Parathyroid adenoma (tissue), 2 donors: ENCODE data around the gene CLIP2.
"Not testable (repeated sequence)": the region's sequence is repeated elsewhere in the genome, so short reads cannot be mapped to it uniquely, and the experiment has no call there.

Experiments
- H2AFZ ChIP-seq: fragments of 300-600 bp; sonication (generic); one replicate; pipeline ENCODE4 v1.7.0; 2017; ENCODE audit warnings: antibody characterized with exemption, mild to moderate bottlenecking
- H3K27ac ChIP-seq: fragments of 300-600 bp; sonication (generic); one replicate; pipeline ENCODE4 v1.7.0; 2017
- H3K27me3 ChIP-seq: fragments of 300-600 bp; sonication (generic); one replicate; pipeline ENCODE4 v1.7.0; 2017; ENCODE audit warnings: low read length; ENCODE audit not compliant: control insufficient read depth, insufficient read depth
- H3K36me3 ChIP-seq: fragments of 300-600 bp; sonication (generic); one replicate; pipeline ENCODE4 v1.7.0; 2017; ENCODE audit warnings: low read length; ENCODE audit not compliant: control insufficient read depth, insufficient read depth
- H3K4me1 ChIP-seq: fragments of 300-600 bp; sonication (generic); one replicate; pipeline ENCODE4 v1.7.0; 2017; ENCODE audit warnings: control low read depth
- H3K4me2 ChIP-seq: fragments of 300-600 bp; sonication (generic); one replicate; pipeline ENCODE4 v1.7.0; 2017; ENCODE audit warnings: low read length
- H3K4me3 ChIP-seq: fragments of 300-600 bp; sonication (generic); one replicate; pipeline ENCODE4 v1.7.0; 2017; ENCODE audit warnings: low read depth, low read length
- H3K79me2 ChIP-seq: fragments of 300-600 bp; sonication (generic); one replicate; pipeline ENCODE4 v1.7.0; 2017; ENCODE audit warnings: control low read depth
- H3K9ac ChIP-seq: fragments of 300-600 bp; sonication (generic); one replicate; pipeline ENCODE4 v1.7.0; 2017; ENCODE audit warnings: mild to moderate bottlenecking
- H3K9me3 ChIP-seq: fragments of 300-600 bp; sonication (generic); one replicate; pipeline ENCODE4 v1.7.0; 2017; ENCODE audit warnings: low read length; ENCODE audit not compliant: control insufficient read depth
- TF ChIP-seq, protein P1 (sequence below): fragments of 300-600 bp; sonication (generic); IDR thresholded peaks from one replicate; pipeline ENCODE4 v1.7.0; 2017; ENCODE audit warnings: antibody characterized with exemption, mild to moderate bottlenecking
- donor health status: primary hyperparathyroidism.

The CLIP2 gene

DNA sequence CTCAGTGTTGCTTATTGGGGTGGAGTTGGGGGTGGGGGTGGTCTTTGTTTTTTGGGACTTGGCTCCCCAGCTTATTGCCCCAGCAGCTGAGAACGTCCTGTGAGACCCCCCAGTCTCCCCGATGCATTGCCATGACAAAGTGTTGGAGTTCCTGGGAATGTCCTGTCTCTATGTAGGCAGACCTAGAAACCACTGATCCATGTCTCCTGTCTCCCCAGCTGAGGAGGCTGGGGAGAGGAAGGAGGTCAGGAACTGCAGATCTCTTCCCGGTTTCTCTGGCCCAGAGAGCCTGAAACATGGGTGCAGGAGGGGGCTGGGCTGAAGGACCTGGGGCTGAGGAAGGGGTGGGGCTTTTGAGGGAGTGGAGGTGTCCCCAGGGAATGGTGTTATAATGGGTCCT lies 84.3 kb downstream of the CLIP2 start:
- Histone ChIP-seq H3K4me1 (peaks cover 7% of the 10 kb centered on the region), H3K4me3 (no peak overlapping the region), H3K79me2 (no peaks in the 10 kb centered on the region), H3K9ac (no peak overlapping the region), H2AFZ (no peak overlapping the region), H3K36me3 (no peaks in the 10 kb centered on the region), H3K9me3 (no peaks in the 10 kb centered on the region), H3K4me2 (no peak overlapping the region), H3K27ac (no peak overlapping the region), H3K27me3 (no peaks in the 10 kb centered on the region)
- TF ChIP-seq, protein P1, sequence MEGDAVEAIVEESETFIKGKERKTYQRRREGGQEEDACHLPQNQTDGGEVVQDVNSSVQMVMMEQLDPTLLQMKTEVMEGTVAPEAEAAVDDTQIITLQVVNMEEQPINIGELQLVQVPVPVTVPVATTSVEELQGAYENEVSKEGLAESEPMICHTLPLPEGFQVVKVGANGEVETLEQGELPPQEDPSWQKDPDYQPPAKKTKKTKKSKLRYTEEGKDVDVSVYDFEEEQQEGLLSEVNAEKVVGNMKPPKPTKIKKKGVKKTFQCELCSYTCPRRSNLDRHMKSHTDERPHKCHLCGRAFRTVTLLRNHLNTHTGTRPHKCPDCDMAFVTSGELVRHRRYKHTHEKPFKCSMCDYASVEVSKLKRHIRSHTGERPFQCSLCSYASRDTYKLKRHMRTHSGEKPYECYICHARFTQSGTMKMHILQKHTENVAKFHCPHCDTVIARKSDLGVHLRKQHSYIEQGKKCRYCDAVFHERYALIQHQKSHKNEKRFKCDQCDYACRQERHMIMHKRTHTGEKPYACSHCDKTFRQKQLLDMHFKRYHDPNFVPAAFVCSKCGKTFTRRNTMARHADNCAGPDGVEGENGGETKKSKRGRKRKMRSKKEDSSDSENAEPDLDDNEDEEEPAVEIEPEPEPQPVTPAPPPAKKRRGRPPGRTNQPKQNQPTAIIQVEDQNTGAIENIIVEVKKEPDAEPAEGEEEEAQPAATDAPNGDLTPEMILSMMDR, result no peak

DNA sequence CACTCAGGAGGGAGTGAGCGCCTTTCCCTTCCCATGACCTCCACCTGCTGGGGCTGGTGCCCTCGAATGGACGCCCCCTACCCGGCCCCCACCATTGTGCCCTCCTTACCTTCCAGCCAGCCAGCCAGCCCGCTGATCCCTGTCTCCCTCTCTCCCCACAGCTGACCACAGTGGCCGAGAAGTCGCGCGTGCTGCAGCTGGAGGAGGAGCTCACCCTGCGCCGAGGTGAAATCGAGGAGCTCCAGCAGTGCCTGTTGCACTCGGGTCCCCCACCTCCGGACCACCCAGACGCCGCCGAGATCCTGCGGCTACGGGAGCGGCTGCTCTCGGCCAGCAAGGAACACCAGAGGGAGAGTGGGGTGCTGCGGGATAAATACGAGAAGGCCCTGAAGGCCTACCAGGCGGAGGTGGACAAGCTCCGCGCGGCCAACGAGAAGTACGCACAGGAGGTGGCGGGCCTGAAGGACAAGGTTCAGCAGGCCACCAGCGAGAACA lies 86.6 kb downstream of the CLIP2 start:
- Histone ChIP-seq H3K36me3 (no peaks in the 10 kb centered on the region), H3K9me3 (no peaks in the 10 kb centered on the region), H3K27me3 (no peaks in the 10 kb centered on the region)

DNA sequence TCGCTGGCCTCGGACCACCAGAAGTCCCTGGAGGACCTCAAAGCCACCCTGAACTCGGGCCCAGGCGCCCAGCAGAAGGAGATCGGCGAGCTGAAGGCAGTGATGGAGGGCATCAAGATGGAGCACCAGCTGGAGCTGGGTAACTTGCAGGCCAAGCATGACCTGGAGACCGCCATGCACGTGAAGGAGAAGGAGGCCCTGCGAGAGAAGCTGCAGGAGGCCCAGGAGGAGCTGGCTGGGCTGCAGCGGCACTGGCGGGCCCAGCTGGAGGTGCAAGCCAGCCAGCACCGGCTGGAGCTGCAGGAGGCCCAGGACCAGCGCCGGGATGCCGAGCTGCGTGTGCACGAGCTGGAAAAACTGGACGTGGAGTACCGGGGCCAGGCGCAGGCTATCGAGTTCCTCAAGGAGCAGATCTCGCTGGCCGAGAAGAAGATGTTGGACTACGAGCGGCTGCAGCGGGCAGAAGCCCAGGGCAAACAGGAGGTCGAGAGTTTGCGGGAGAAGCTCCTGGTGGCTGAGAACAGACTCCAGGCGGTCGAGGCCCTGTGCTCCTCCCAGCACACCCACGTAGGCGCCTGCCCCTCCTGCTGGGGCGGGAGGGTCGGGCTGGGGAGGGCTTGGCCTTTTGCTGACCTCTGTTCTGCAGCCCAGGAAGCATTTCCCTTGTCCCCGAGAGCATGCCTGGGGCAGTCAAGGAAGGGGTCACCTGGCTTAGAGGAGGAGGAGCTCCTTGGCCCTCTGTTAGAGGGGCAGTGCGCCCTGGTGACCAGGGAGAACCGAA lies 87.2 kb downstream of the CLIP2 start:
- H3K9me3 ChIP-seq, result no peaks in the 10 kb centered on the region
- no peak overlapping the region for H2AFZ ChIP-seq
- H3K4me1 ChIP-seq, result peaks cover 7% of the 10 kb centered on the region
- no peaks in the 10 kb centered on the region for H3K27me3 ChIP-seq
- no peaks in the 10 kb centered on the region for H3K36me3 ChIP-seq
- TF ChIP-seq, protein P1, result no peak
- no peak overlapping the region for H3K4me2 ChIP-seq
- no peaks in the 10 kb centered on the region for H3K79me2 ChIP-seq
- no peak overlapping the region for H3K27ac ChIP-seq
- H3K9ac ChIP-seq, result no peak overlapping the region
- H3K4me3 ChIP-seq, result no peak overlapping the region

More for the DNA sequence above, 86.6 kb downstream of the CLIP2 start:
- H3K9ac ChIP-seq, result no peak overlapping the region
- H3K4me2 ChIP-seq, result no peak overlapping the region
- H3K4me1 ChIP-seq, result peaks cover 7% of the 10 kb centered on the region
- H3K79me2 ChIP-seq, result no peaks in the 10 kb centered on the region
- no peak overlapping the region for H3K4me3 ChIP-seq
- H2AFZ ChIP-seq, result no peak overlapping the region
- TF ChIP-seq, protein P1, result no peak
- no peak overlapping the region for H3K27ac ChIP-seq

DNA sequence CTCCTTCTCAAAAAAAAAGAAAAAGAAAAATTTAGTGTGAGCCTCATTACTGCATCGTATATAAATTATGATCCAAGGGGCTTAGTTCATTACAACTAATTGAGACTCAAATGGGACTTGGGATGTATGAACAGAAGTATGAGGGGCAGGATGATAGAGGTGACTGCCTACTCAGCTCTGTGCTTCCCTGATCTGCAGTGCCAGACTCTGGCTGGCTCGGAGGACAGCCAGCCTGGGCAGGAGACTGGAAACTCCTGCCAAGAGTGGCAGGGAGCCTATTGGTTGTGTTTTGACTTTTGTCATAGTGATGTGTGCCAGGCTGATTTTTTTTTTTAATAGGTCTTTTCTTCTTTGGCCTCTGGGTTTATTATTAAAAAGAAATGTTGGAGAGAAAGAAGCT lies 90.7 kb downstream of the CLIP2 start:
- Histone ChIP-seq H3K4me1 (no peaks in the 10 kb centered on the region), H3K79me2 (no peaks in the 10 kb centered on the region), H3K9ac (no peak overlapping the region), H2AFZ (no peak overlapping the region), H3K4me2 (no peak overlapping the region), H3K27me3 (no peaks in the 10 kb centered on the region), H3K9me3 (no peaks in the 10 kb centered on the region), H3K27ac (no peak overlapping the region), H3K36me3 (no peaks in the 10 kb centered on the region), H3K4me3 (no peak overlapping the region)
- TF ChIP-seq, protein P1, result no peak

DNA sequence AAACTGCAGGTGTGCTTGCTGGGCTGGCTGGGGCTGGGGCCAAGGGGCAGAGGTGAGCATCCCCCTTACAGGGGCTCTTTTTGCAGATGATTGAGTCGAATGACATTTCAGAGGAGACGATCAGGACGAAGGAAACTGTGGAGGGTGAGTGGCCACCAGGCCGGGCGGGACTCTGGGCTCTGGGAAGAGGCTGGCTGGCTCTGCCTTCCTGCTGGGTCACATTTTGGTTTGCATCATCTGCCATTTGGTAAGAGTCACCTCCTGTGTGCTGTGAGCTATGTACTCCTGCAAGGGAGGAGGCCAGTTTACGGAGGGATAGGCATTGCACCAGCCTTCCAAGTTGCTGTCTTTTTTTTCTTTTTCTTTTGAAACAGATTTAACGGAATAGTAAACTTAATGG lies 91.5 kb downstream of the CLIP2 start:
- Histone ChIP-seq H2AFZ (no peak overlapping the region), H3K4me1 (no peaks in the 10 kb centered on the region), H3K4me2 (no peak overlapping the region), H3K27me3 (no peaks in the 10 kb centered on the region), H3K9ac (no peak overlapping the region), H3K36me3 (no peaks in the 10 kb centered on the region), H3K4me3 (no peak overlapping the region), H3K27ac (no peak overlapping the region), H3K9me3 (no peaks in the 10 kb centered on the region), H3K79me2 (no peaks in the 10 kb centered on the region)
- TF ChIP-seq, protein P1, result no peak

DNA sequence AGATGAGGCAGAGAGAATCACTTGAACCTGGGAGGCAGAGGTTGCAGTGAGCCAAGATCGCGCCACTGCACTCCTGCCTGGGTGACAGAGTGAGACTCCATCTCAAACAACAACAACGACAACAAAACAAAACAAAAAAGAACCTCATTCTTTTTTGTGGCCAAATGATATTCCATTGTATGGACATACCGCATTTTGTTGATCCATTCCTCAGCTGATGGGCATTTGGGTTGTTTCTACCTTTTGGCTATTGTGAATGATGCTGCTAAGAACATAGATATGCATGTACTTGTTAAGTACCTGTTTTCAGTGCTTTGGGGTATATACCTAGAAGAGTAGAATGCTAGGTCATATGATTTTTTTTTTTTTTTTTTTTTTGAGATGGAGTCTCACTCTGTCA lies 94.9 kb downstream of the CLIP2 start:
- not testable (repeated sequence) for H3K27me3 ChIP-seq, H3K36me3 ChIP-seq, H2AFZ ChIP-seq, H3K27ac ChIP-seq, H3K4me1 ChIP-seq, H3K9ac ChIP-seq, H3K4me2 ChIP-seq, H3K4me3 ChIP-seq, H3K79me2 ChIP-seq, H3K9me3 ChIP-seq

DNA sequence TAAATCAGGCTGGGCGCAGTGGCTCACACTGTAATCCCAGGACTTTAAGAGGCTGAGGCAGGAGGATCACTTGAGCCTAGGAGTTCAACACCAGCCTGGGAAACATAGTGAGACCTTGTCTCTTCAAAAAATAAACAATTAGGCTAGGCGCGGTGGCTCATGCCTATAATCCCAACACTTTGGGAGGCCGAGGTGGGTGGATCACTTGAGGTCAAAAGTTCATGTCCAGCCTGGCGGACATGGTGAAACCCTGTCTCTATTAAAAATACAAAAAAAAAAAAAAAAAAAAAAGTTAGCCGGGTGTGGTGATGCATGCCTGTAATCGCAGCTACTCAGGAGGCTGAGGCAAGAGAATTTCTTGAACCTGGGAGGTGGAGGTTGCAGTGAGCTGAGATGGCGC lies 95.6 kb downstream of the CLIP2 start:
- H3K27ac ChIP-seq, H3K9ac ChIP-seq, H3K4me2 ChIP-seq, H3K4me1 ChIP-seq, H3K9me3 ChIP-seq, H3K27me3 ChIP-seq, H3K79me2 ChIP-seq, H3K36me3 ChIP-seq, H3K4me3 ChIP-seq, H2AFZ ChIP-seq: not testable (repeated sequence)
